DND-41 (cell line): ENCODE data around the gene COMMD6.
A peak's percentile ranks its signal among the peaks of the same experiment; 100 is the strongest.

Experiments
- ATAC-seq: fragments of 200-7000 bp; cut with Tn5 transposase; 3 replicates; pipeline ENCODE4 v1.9.1; 2021; ENCODE audit warnings: low read depth; ENCODE audit not compliant: insufficient read depth
- DNase-seq: peaks from one replicate; pipeline ENCODE4 v3.0.0-alpha.2; 2020
- H2AFZ ChIP-seq: 2 replicates; pipeline ENCODE4 v1.6.0; 2012; ENCODE audit warnings: low read depth, low read length
- H3K27ac ChIP-seq: 2 replicates; pipeline ENCODE4 v1.5.1; 2012; ENCODE audit warnings: low read length, inconsistent platforms
- H3K27me3 ChIP-seq: fragments of 200-600 bp; sonication (generic); 2 replicates; pipeline ENCODE4 v1.6.0; 2012; ENCODE audit warnings: low read length, mild to moderate bottlenecking, inconsistent platforms; ENCODE audit not compliant: insufficient read depth, poor library complexity
- H3K36me3 ChIP-seq: 2 replicates; pipeline ENCODE4 v1.5.1; 2012; ENCODE audit warnings: low read length, inconsistent platforms; ENCODE audit not compliant: insufficient read depth
- H3K4me1 ChIP-seq: 2 replicates; pipeline ENCODE4 v1.5.1; 2012; ENCODE audit warnings: mild to moderate bottlenecking, low read length; ENCODE audit not compliant: insufficient read depth
- H3K4me2 ChIP-seq: 2 replicates; pipeline ENCODE4 v1.6.0; 2012; ENCODE audit warnings: mild to moderate bottlenecking, moderate library complexity, low read length, inconsistent platforms; ENCODE audit not compliant: insufficient read depth
- H3K4me3 ChIP-seq, 2 experiments: fragments of 200-600 bp in 1 of 2; shearing (Covaris generic) in 1 of 2; 2 replicates each; pipeline ENCODE4 v1.5.1; 2012 to 2016; ENCODE audit warnings: inconsistent platforms in 2 of 2, low read length in 2 of 2, mild to moderate bottlenecking in 2 of 2, low read depth in 1 of 2, moderate library complexity in 1 of 2
- H3K79me2 ChIP-seq: 2 replicates; pipeline ENCODE4 v1.6.0; 2012; ENCODE audit warnings: low read length, inconsistent platforms; ENCODE audit not compliant: insufficient read depth
- H3K9ac ChIP-seq: 2 replicates; pipeline ENCODE4 v1.6.0; 2012; ENCODE audit warnings: low read depth, mild to moderate bottlenecking, inconsistent platforms, low read length, moderate library complexity
- H3K9me3 ChIP-seq: 2 replicates; pipeline ENCODE4 v1.5.1; 2012; ENCODE audit warnings: low read length, moderate library complexity, mild to moderate bottlenecking, inconsistent platforms; ENCODE audit not compliant: insufficient read depth, severe bottlenecking
- H4K20me1 ChIP-seq: 2 replicates; pipeline ENCODE4 v1.6.0; 2012; ENCODE audit warnings: low read length; ENCODE audit not compliant: insufficient read depth
- CTCF ChIP-seq: IDR thresholded peaks from 2 replicates; pipeline ENCODE4 v1.5.1; 2012; ENCODE audit warnings: borderline replicate concordance, low read length, moderate library complexity, mild to moderate bottlenecking; ENCODE audit not compliant: poor library complexity, severe bottlenecking; ENCODE audit errors: extremely low read depth
- EZH2 ChIP-seq: IDR thresholded peaks from 3 replicates; pipeline ENCODE4 v1.6.1; 2012; ENCODE audit warnings: borderline replicate concordance, low read depth, mild to moderate bottlenecking, moderate library complexity, low read length, inconsistent platforms; ENCODE audit not compliant: severe bottlenecking

The COMMD6 gene

GRCh38 chr13:75537401-75538365 is at the start of gene COMMD6:
Gene COMMD6 (minus strand): TSS chr13:75537841. CDS start chr13:75537805, 36 bp downstream.
- H3K27me3 ChIP-seq: no peaks in the 10 kb centered on the region
- peak; percentile 96 for ATAC-seq
- TF ChIP-seq EZH2: no peak
- peak; percentile 20 for TF ChIP-seq CTCF
- H3K9me3 ChIP-seq: no peaks in the 10 kb centered on the region
- peak within 1 kb of the TSS; percentile 92 for H3K4me2 ChIP-seq
- H3K4me1 ChIP-seq: peaks cover 28% of the 10 kb centered on the region
- H3K79me2 ChIP-seq: peaks cover 22% of the 10 kb centered on the region
- H3K36me3 ChIP-seq: peaks cover 23% of the 10 kb centered on the region
- H3K27ac ChIP-seq: peak within 1 kb of the TSS; percentile 86
- H4K20me1 ChIP-seq: peaks cover 5% of the 10 kb centered on the region
- H3K4me3 ChIP-seq: peak within 1 kb of the TSS; percentile 75 to 78
- peak within 1 kb of the TSS; percentile 75 for H3K9ac ChIP-seq
- H2AFZ ChIP-seq: peak within 1 kb of the TSS; percentile 93
- peak; percentile 73 for DNase-seq

GRCh38 chr13:75585153-75585552 is 47.5 kb upstream of the COMMD6 start:
- H4K20me1 ChIP-seq: no peaks in the 10 kb centered on the region
- H3K4me1 ChIP-seq: no peaks in the 10 kb centered on the region
- no peak overlapping the region for H3K4me3 ChIP-seq
- no peak overlapping the region for H3K27ac ChIP-seq
- H2AFZ ChIP-seq: no peak overlapping the region
- H3K79me2 ChIP-seq: no peaks in the 10 kb centered on the region
- H3K9me3 ChIP-seq: peaks cover 7% of the 10 kb centered on the region
- no peak overlapping the region for H3K4me2 ChIP-seq
- peaks cover 42% of the 10 kb centered on the region for H3K36me3 ChIP-seq
- no peak for DNase-seq
- TF ChIP-seq EZH2: no peak
- TF ChIP-seq CTCF: no peak
- H3K27me3 ChIP-seq: no peaks in the 10 kb centered on the region
- ATAC-seq: no peak
- no peak overlapping the region for H3K9ac ChIP-seq

GRCh38 chr13:75583091-75583490 is 45.5 kb upstream of the COMMD6 start:
- DNase-seq (no peak), ATAC-seq (no peak)
- Histone ChIP-seq H3K9ac (no peak overlapping the region), H3K4me1 (no peaks in the 10 kb centered on the region), H2AFZ (no peak overlapping the region), H3K4me2 (no peak overlapping the region), H3K9me3 (peaks cover 7% of the 10 kb centered on the region), H3K27me3 (no peaks in the 10 kb centered on the region), H3K79me2 (no peaks in the 10 kb centered on the region), H3K27ac (no peak overlapping the region), H4K20me1 (no peaks in the 10 kb centered on the region), H3K36me3 (peaks cover 31% of the 10 kb centered on the region; the same call in 1 of the 2 replicates), H3K4me3 (no peak overlapping the region)
- TF ChIP-seq CTCF (no peak), EZH2 (no peak)
